A673 (cell line): ENCODE results near the gene OR2F2.

ENCODE experiments used
- CTCF ChIP-seq: fragments of 300-800, 200-600 bp; sonication (generic); conservative IDR thresholded peaks from 2 replicates; pipeline ENCODE4 v1.5.1; 2017; ENCODE audit warnings: low read depth, mild to moderate bottlenecking, antibody characterized with exemption, low read length, moderate library complexity, mixed read lengths
- EZH2 ChIP-seq: fragments of 200-600 bp; sonication (generic); IDR thresholded peaks from 2 replicates; pipeline ENCODE4 v1.6.1; 2017; ENCODE audit warnings: borderline replicate concordance, low read depth, mild to moderate bottlenecking, mixed read lengths, antibody characterized with exemption, low read length; ENCODE audit not compliant: poor library complexity, severe bottlenecking

DNA sequence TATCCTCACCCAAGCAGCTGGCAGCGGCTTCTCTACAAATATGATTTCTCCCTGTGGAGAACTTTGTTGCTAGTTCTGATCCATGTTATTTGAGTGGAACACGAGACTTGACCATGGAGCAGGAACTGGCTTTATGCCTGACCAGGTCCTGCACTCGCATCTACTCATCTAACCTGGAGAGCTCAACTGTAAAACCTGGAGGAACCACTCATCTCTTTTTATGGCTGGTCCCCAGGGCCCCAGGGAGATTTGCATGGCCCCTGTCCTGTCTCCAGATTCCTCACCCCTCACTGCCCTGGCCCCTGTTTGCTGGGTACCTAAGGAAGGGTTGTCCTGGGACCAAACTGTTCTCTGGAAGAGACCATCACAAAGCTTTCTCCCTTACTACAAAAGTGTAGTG lies 49.1 kb upstream of the OR2F2 start:
- TF ChIP-seq CTCF, result no peak
- no peak for TF ChIP-seq EZH2
